ENCODE results near the gene CHCT1.
"Not testable (repeated sequence)": the region's sequence is repeated elsewhere in the genome, so short reads cannot be mapped to it uniquely, and the experiment has no call there.

CHCT1 gene

GRCh38 chr17:60422162-60422665, at the start of gene CHCT1:
TSS of gene CHCT1 (plus strand) at chr17:60422489. CDS start at chr17:60422593, 104 bp downstream.
- Histone ChIP-seq H3K36me3 (ENCODE audit: control insufficient read depth, insufficient read depth, low read length) (no peaks in the 10 kb centered on the region), H3K9me3 (ENCODE audit: control insufficient read depth, insufficient read depth, low read length) (no peaks in the 10 kb centered on the region), H3K4me1 (ENCODE audit: control insufficient read depth, insufficient read depth, low read length) (peaks cover 4% of the 10 kb centered on the region; the same call in 1 of the 2 replicates), H3K4me3 (ENCODE audit: low read length) (peak within 1 kb of the TSS; percentile 57; the same call in 1 of the 2 replicates), H3K27ac (ENCODE audit: low read length) (no peak within 1 kb of the TSS), H3K27me3 (ENCODE audit: control insufficient read depth, insufficient read depth, low read length) (no peaks in the 10 kb centered on the region; the same call in 1 of the 2 replicates)
- no peak for DNase-seq (ENCODE audit: low read depth, low spot score)
- no CpG with 5 or more reads among the region's 18 CpGs for WGBS (ENCODE audit: insufficient coverage, insufficient read length)

- Histone ChIP-seq H3K36me3 (ENCODE audit: control insufficient read depth, insufficient read depth, low read length) (no peaks in the 10 kb centered on the region), H3K9me3 (ENCODE audit: control insufficient read depth, insufficient read depth, low read length) (no peaks in the 10 kb centered on the region), H3K27me3 (ENCODE audit: control insufficient read depth, insufficient read depth, low read length) (no peaks in the 10 kb centered on the region), H3K27ac (ENCODE audit: low read length) (no peak overlapping the region), H3K4me1 (ENCODE audit: control insufficient read depth, insufficient read depth, low read length) (0 out of 2 replicates have a peak, but pooled peaks cover 1% of the 10 kb centered on the region), H3K4me3 (ENCODE audit: low read length) (no peak overlapping the region)
- DNase-seq (ENCODE audit: low read depth, low spot score), result no peak
- WGBS (ENCODE audit: insufficient coverage, insufficient read length), result no CpG with 5 or more reads among the region's 6 CpGs
These were observed 49.4 kb upstream of the CHCT1 start for GRCh38 chr17:60372790-60373483.

GRCh38 chr17:60378187-60378586, 44.1 kb upstream of the CHCT1 start:
- H3K27ac ChIP-seq (ENCODE audit: low read length); H3K4me3 ChIP-seq (ENCODE audit: low read length); H3K36me3 ChIP-seq (ENCODE audit: control insufficient read depth, insufficient read depth, low read length); H3K4me1 ChIP-seq (ENCODE audit: control insufficient read depth, insufficient read depth, low read length); H3K27me3 ChIP-seq (ENCODE audit: control insufficient read depth, insufficient read depth, low read length); DNase-seq (ENCODE audit: low read depth, low spot score); H3K9me3 ChIP-seq (ENCODE audit: control insufficient read depth, insufficient read depth, low read length): not testable (repeated sequence)
- no CpG with 5 or more reads among the region's 1 CpG for WGBS (ENCODE audit: insufficient coverage, insufficient read length)

GRCh38 chr17:60379461-60379860, 42.8 kb upstream of the CHCT1 start:
- not testable (repeated sequence) for H3K27me3 ChIP-seq (ENCODE audit: control insufficient read depth, insufficient read depth, low read length)
- no CpG with 5 or more reads among the region's 3 CpGs for WGBS (ENCODE audit: insufficient coverage, insufficient read length)

DNA sequence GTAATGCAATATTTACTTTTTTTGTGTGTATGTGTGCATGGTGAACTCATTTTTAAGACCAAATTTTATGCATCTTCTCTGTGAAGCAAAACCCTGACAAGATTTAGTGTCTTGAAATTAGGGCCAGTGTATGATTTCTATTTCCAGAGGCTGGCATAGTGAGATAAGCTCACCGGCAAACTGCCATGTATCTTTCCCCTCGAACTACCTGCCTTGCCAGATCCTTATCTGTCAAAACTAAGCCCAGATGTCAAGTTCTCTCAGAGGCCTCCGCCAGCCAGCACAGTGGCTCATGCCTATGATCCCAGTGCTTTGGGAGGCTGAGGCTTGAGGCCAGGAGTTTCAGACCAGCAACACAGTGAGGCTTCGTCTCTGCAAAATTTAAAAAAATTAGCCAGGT, 40.3 kb upstream of the CHCT1 start:
- WGBS (ENCODE audit: insufficient coverage, insufficient read length), result no CpG with 5 or more reads among the region's 4 CpGs
- Histone ChIP-seq H3K36me3 (ENCODE audit: control insufficient read depth, insufficient read depth, low read length) (0 out of 2 replicates have a peak, but pooled peaks cover 3% of the 10 kb centered on the region), H3K27me3 (ENCODE audit: control insufficient read depth, insufficient read depth, low read length) (no peaks in the 10 kb centered on the region), H3K4me3 (ENCODE audit: low read length) (no peak overlapping the region), H3K9me3 (ENCODE audit: control insufficient read depth, insufficient read depth, low read length) (no peaks in the 10 kb centered on the region), H3K27ac (ENCODE audit: low read length) (no peak overlapping the region), H3K4me1 (ENCODE audit: control insufficient read depth, insufficient read depth, low read length) (no peaks in the 10 kb centered on the region; the same call in 1 of the 2 replicates)
- DNase-seq (ENCODE audit: low read depth, low spot score), result no peak

More at GRCh38 chr17:60379461-60379860, 42.8 kb upstream of the CHCT1 start:
- not testable (repeated sequence) for H3K36me3 ChIP-seq (ENCODE audit: control insufficient read depth, insufficient read depth, low read length); H3K4me1 ChIP-seq (ENCODE audit: control insufficient read depth, insufficient read depth, low read length); DNase-seq (ENCODE audit: low read depth, low spot score); H3K9me3 ChIP-seq (ENCODE audit: control insufficient read depth, insufficient read depth, low read length); H3K27ac ChIP-seq (ENCODE audit: low read length); H3K4me3 ChIP-seq (ENCODE audit: low read length)

- no peak for DNase-seq (ENCODE audit: low read depth, low spot score)
- H3K4me1 ChIP-seq (ENCODE audit: control insufficient read depth, insufficient read depth, low read length), result no peaks in the 10 kb centered on the region; the same call in 1 of the 2 replicates
- H3K4me3 ChIP-seq (ENCODE audit: low read length), result no peak overlapping the region
- no CpG with 5 or more reads among the region's 3 CpGs for WGBS (ENCODE audit: insufficient coverage, insufficient read length)
- H3K36me3 ChIP-seq (ENCODE audit: control insufficient read depth, insufficient read depth, low read length), result 0 out of 2 replicates have a peak, but pooled peaks cover 3% of the 10 kb centered on the region
- no peak overlapping the region for H3K27ac ChIP-seq (ENCODE audit: low read length)
- H3K27me3 ChIP-seq (ENCODE audit: control insufficient read depth, insufficient read depth, low read length), result no peaks in the 10 kb centered on the region
- H3K9me3 ChIP-seq (ENCODE audit: control insufficient read depth, insufficient read depth, low read length), result no peaks in the 10 kb centered on the region
These were observed 38.9 kb upstream of the CHCT1 start for GRCh38 chr17:60383379-60383778.

- not testable (repeated sequence) for H3K27me3 ChIP-seq (ENCODE audit: control insufficient read depth, insufficient read depth, low read length); DNase-seq (ENCODE audit: low read depth, low spot score); H3K4me1 ChIP-seq (ENCODE audit: control insufficient read depth, insufficient read depth, low read length); H3K4me3 ChIP-seq (ENCODE audit: low read length); H3K36me3 ChIP-seq (ENCODE audit: control insufficient read depth, insufficient read depth, low read length); H3K27ac ChIP-seq (ENCODE audit: low read length); H3K9me3 ChIP-seq (ENCODE audit: control insufficient read depth, insufficient read depth, low read length)
- no CpG with 5 or more reads among the region's 7 CpGs for WGBS (ENCODE audit: insufficient coverage, insufficient read length)
These were observed 37.4 kb upstream of the CHCT1 start for GRCh38 chr17:60384921-60385320.

- no CpG with 5 or more reads among the region's 4 CpGs for WGBS (ENCODE audit: insufficient coverage, insufficient read length)
- DNase-seq (ENCODE audit: low read depth, low spot score), result no peak
- H3K36me3 ChIP-seq (ENCODE audit: control insufficient read depth, insufficient read depth, low read length), result 0 out of 2 replicates have a peak, but pooled peaks cover 3% of the 10 kb centered on the region
- no peak overlapping the region for H3K27ac ChIP-seq (ENCODE audit: low read length)
- H3K4me3 ChIP-seq (ENCODE audit: low read length), result no peak overlapping the region
- H3K4me1 ChIP-seq (ENCODE audit: control insufficient read depth, insufficient read depth, low read length), result no peaks in the 10 kb centered on the region; the same call in 1 of the 2 replicates
- H3K27me3 ChIP-seq (ENCODE audit: control insufficient read depth, insufficient read depth, low read length), result no peaks in the 10 kb centered on the region
- H3K9me3 ChIP-seq (ENCODE audit: control insufficient read depth, insufficient read depth, low read length), result no peaks in the 10 kb centered on the region
These were observed 35.9 kb upstream of the CHCT1 start for GRCh38 chr17:60386147-60387058.

GRCh38 chr17:60387666-60388065, 34.6 kb upstream of the CHCT1 start:
- Histone ChIP-seq H3K4me3 (ENCODE audit: low read length) (no peak overlapping the region), H3K27me3 (ENCODE audit: control insufficient read depth, insufficient read depth, low read length) (no peaks in the 10 kb centered on the region), H3K27ac (ENCODE audit: low read length) (no peak overlapping the region), H3K36me3 (ENCODE audit: control insufficient read depth, insufficient read depth, low read length) (no peaks in the 10 kb centered on the region), H3K4me1 (ENCODE audit: control insufficient read depth, insufficient read depth, low read length) (no peaks in the 10 kb centered on the region; the same call in 1 of the 2 replicates), H3K9me3 (ENCODE audit: control insufficient read depth, insufficient read depth, low read length) (no peaks in the 10 kb centered on the region)
- no CpG with 5 or more reads among the region's 3 CpGs for WGBS (ENCODE audit: insufficient coverage, insufficient read length)
- no peak for DNase-seq (ENCODE audit: low read depth, low spot score)

DNA sequence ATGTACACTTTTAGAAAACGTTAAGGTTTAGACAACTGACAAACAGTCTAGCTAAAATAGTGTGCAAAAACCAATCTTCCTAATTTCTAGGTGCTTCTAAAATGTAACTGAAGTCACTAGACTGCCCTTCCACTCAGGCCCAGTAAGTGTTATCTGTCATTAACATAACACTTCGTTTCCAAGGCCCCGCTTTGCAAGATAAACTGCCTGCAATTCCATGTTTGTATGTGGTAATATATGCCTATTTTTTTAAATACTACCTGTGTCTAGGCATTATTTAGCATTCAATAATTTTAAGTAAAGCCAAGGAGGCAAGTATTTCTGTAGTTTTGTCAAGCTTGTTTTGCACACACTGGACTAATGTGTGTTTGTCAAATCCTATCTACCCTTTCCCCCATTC, 33.5 kb upstream of the CHCT1 start:
- WGBS (ENCODE audit: insufficient coverage, insufficient read length), result no CpG with 5 or more reads among the region's 3 CpGs
- DNase-seq (ENCODE audit: low read depth, low spot score), result no peak
- H3K27ac ChIP-seq (ENCODE audit: low read length), result no peak overlapping the region
- no peaks in the 10 kb centered on the region for H3K27me3 ChIP-seq (ENCODE audit: control insufficient read depth, insufficient read depth, low read length)
- no peaks in the 10 kb centered on the region for H3K36me3 ChIP-seq (ENCODE audit: control insufficient read depth, insufficient read depth, low read length)
- no peak overlapping the region for H3K4me3 ChIP-seq (ENCODE audit: low read length)
- H3K4me1 ChIP-seq (ENCODE audit: control insufficient read depth, insufficient read depth, low read length), result no peaks in the 10 kb centered on the region; the same call in 1 of the 2 replicates
- H3K9me3 ChIP-seq (ENCODE audit: control insufficient read depth, insufficient read depth, low read length), result no peaks in the 10 kb centered on the region

All from iPS DF 6.9 (cell line).